Endothelial cell of umbilical vein (primary cell): ENCODE data around the gene ADIPOR2. TPM values are rescaled to one million over a fixed set of nuclear protein-coding genes. Genes with fewer than 3 reads are reported as not detected.

Experiments
- BruUV-seq: library from RNA; stranded (reverse); fragments of 400-500 nt; replicated peaks from 2 replicates; lab custom pipeline; 2021; lab: Mats Ljungman, UMichigan
- CTCF ChIA-PET: fragments of 300-600, 350-600 bp; sonication (Branson Sonifier 250); formaldehyde crosslinking; loops from one replicate; lab custom pipeline; 2021; ENCODE audit warnings: antibody characterized with exemption, inconsistent platforms; lab: Charles Lee
- POLR2A ChIA-PET: fragments of 300-600, 350-600 bp; sonication (Branson Sonifier 250); formaldehyde crosslinking; loops from one replicate; lab custom pipeline; 2021; ENCODE audit warnings: antibody characterized with exemption, inconsistent platforms; lab: Charles Lee
- DNase-seq: peaks from one replicate; pipeline ENCODE4 v3.0.0-alpha.2; 2011; ENCODE audit warnings: low read depth, low spot score
- FAIRE-seq: peaks from 2 replicates; lab custom pipeline; 2011; peaks lifted over from hg19 to GRCh38; lab: Jason Lieb, UNC
- H2AFZ ChIP-seq: 2 replicates; pipeline ENCODE4 v1.6.0; 2012; ENCODE audit warnings: low read depth, low read length, control low read depth, inconsistent platforms
- H3K27ac ChIP-seq: 2 replicates; pipeline ENCODE4 v1.5.1; 2011; ENCODE audit warnings: low read depth, mild to moderate bottlenecking, control low read depth, low read length, moderate library complexity; ENCODE audit not compliant: insufficient read depth
- H3K27me3 ChIP-seq, 2 experiments: 2 replicates each; pipeline versions ENCODE4 v1.6.0 to v1.6.1; 2011; ENCODE audit warnings: low read length in 2 of 2, mixed read lengths in 1 of 2; ENCODE audit not compliant: control insufficient read depth in 2 of 2, insufficient read depth in 2 of 2
- H3K36me3 ChIP-seq, 2 experiments: 2 replicates in 1 of 2; 3 replicates in 1 of 2; pipeline ENCODE4 v1.5.1; 2011; ENCODE audit warnings: low read length in 2 of 2, mild to moderate bottlenecking in 1 of 2, moderate library complexity in 1 of 2; ENCODE audit not compliant: control insufficient read depth in 2 of 2, insufficient read depth in 2 of 2; ENCODE audit errors: extremely low read depth in 1 of 2
- H3K4me1 ChIP-seq: 3 replicates; pipeline ENCODE4 v1.5.1; 2011; ENCODE audit warnings: mild to moderate bottlenecking, low read length; ENCODE audit not compliant: control insufficient read depth, insufficient read depth; ENCODE audit errors: extremely low read depth
- H3K4me2 ChIP-seq: 2 replicates; pipeline ENCODE4 v1.6.1; 2011; ENCODE audit warnings: low read length, control low read depth, mixed read lengths; ENCODE audit not compliant: insufficient read depth
- H3K4me3 ChIP-seq, 3 experiments: fragments of 200-600 bp in 1 of 3; sonication (generic), shearing (Covaris generic) in 1 of 3; replicated peaks in 1 of 3; 2 replicates each; pipeline ENCODE4 v1.5.1; 2011 to 2016; ENCODE audit warnings: control low read depth in 3 of 3, low read length in 3 of 3, mild to moderate bottlenecking in 2 of 3, inconsistent platforms in 1 of 3, low read depth in 1 of 3, moderate library complexity in 1 of 3; ENCODE audit not compliant: insufficient read depth in 1 of 3
- H3K79me2 ChIP-seq: 2 replicates; pipeline ENCODE4 v1.6.0; 2012; ENCODE audit warnings: low read length, inconsistent platforms; ENCODE audit not compliant: control insufficient read depth, insufficient read depth
- H3K9ac ChIP-seq: replicated peaks from 2 replicates; pipeline ENCODE3; 2011; ENCODE audit warnings: low read length, control low read depth; ENCODE audit not compliant: insufficient read depth; ENCODE audit errors: extremely low read depth
- H3K9me1 ChIP-seq: replicated peaks from 3 replicates; pipeline ENCODE4 v1.6.0; 2011; ENCODE audit warnings: mild to moderate bottlenecking, low read length; ENCODE audit not compliant: control insufficient read depth, insufficient read depth; ENCODE audit errors: extremely low read depth
- H3K9me3 ChIP-seq: replicated peaks from 2 replicates; pipeline ENCODE4 v1.5.1; 2012; ENCODE audit warnings: low read length, inconsistent platforms; ENCODE audit not compliant: control insufficient read depth, insufficient read depth
- H4K20me1 ChIP-seq: replicated peaks from 2 replicates; pipeline ENCODE3; 2011; ENCODE audit warnings: mild to moderate bottlenecking, low read length; ENCODE audit not compliant: control insufficient read depth, insufficient read depth; ENCODE audit errors: extremely low read depth
- CTCF ChIP-seq, 2 donors: IDR thresholded peaks; 1 replicate in 1 of 2; 2 replicates in 1 of 2; pipeline ENCODE4 v1.5.1; 2011; ENCODE audit warnings: low read length in 2 of 2, mild to moderate bottlenecking in 2 of 2, moderate library complexity in 2 of 2, control low read depth in 1 of 2, inconsistent platforms in 1 of 2, low read depth in 1 of 2; ENCODE audit not compliant: insufficient read depth in 1 of 2; ENCODE audit errors: extremely low read depth in 1 of 2
- EZH2 ChIP-seq: IDR thresholded peaks from 2 replicates; pipeline ENCODE4 v1.6.1; 2012; ENCODE audit warnings: borderline replicate concordance, low read depth, mild to moderate bottlenecking, moderate library complexity, low read length, inconsistent platforms; ENCODE audit not compliant: severe bottlenecking
- FOS ChIP-seq: IDR thresholded peaks from 2 replicates; pipeline ENCODE4 v1.6.1; 2011; ENCODE audit warnings: mild to moderate bottlenecking, low read length, moderate library complexity, borderline replicate concordance; ENCODE audit not compliant: insufficient read depth
- GATA2 ChIP-seq: IDR thresholded peaks from 2 replicates; pipeline ENCODE4 v1.7.0; 2011; ENCODE audit warnings: low read depth, mild to moderate bottlenecking, moderate library complexity, mixed read lengths, low read length; ENCODE audit not compliant: insufficient read length, insufficient read depth
- JUN ChIP-seq: IDR thresholded peaks from 2 replicates; pipeline ENCODE4 v1.6.1; 2011; ENCODE audit warnings: borderline replicate concordance, low read depth; ENCODE audit not compliant: insufficient read length, insufficient read depth
- MAX ChIP-seq: IDR thresholded peaks from 2 replicates; pipeline ENCODE4 v1.6.1; 2011; ENCODE audit not compliant: insufficient read depth, insufficient read length
- MYC ChIP-seq: IDR thresholded peaks from one replicate; pipeline ENCODE4 v1.6.1; 2011; ENCODE audit warnings: mild to moderate bottlenecking, low read depth, low read length
- POLR2A ChIP-seq: IDR thresholded peaks from 2 replicates; pipeline ENCODE4 v1.6.1; 2012; ENCODE audit warnings: low read depth, mild to moderate bottlenecking, control low read depth, low read length
- POLR2AphosphoS5 ChIP-seq: IDR thresholded peaks from 2 replicates; pipeline ENCODE4 v1.6.1; 2012; ENCODE audit warnings: low read depth, mild to moderate bottlenecking, control low read depth, low read length, moderate library complexity; ENCODE audit not compliant: insufficient read depth
- dilution Hi-C: fragments of 300-500 bp; cut with MboI; formaldehyde crosslinking; loops from one replicate; pipeline ENCODE4 v1.15.0; 2019; ENCODE audit warnings: low sequenced_read_pairs; ENCODE audit not compliant: extremely low pct_ligation_motif_present
- intact Hi-C: fragments of 100-400 bp; cut with micrococcal nuclease; formaldehyde crosslinking; loops from one replicate; pipeline ENCODE4 v1.10.0; 2022
- polyA plus RNA-seq, 4 experiments: library from polyadenylated mRNA; depleted of rRNA in 3 of 4; stranded (reverse) in 3 of 4; unstranded in 1 of 4; fragments of >200 nt; gene quantifications; 2 replicates each; pipeline versions ENCODE4 v1.2.1 to v1.2.3, GENCODE V29; 2011 to 2012; ENCODE audit warnings: missing spikeins in 1 of 4
- total RNA-seq: library from RNA; stranded (reverse); gene quantifications from 2 replicates; pipeline ENCODE4 v1.2.3, GENCODE V29; 2021

Gene ADIPOR2
- total and polyA plus RNA-seq, 2 donors (not counting 3 experiments of a cell fraction or from before 2014, with no cell fraction given): 22.5 to 57.3 TPM

GRCh38 chr12:1642513-1642912 is 48.4 kb upstream of the ADIPOR2 start:
- ChIA-PET POLR2A (no interaction called here), CTCF (interaction anchor here (2.7 to 4.2 kb wide), 3 partner anchors 8 to 149 kb away, joined by 21 to 42 read pairs (median 32); no protein-coding TSS in a partner anchor)
- dilution Hi-C loops (loop anchor here (25.0 kb wide), 1 partner anchor 295 kb away; no protein-coding TSS in a partner anchor), intact Hi-C loops (no loop called here)
- Histone ChIP-seq H3K36me3 (no peaks in the 10 kb centered on the region), H3K79me2 (no peaks in the 10 kb centered on the region), H2AFZ (no peak overlapping the region), H3K9me1 (no peaks in the 10 kb centered on the region), H3K4me1 (no peaks in the 10 kb centered on the region), H3K9me3 (no peaks in the 10 kb centered on the region), H3K4me2 (no peak overlapping the region), H3K27me3 (peaks cover 9 to 12% of the 10 kb centered on the region in 2 experiments), H3K9ac (no peak overlapping the region), H3K4me3 (no peak overlapping the region), H4K20me1 (no peaks in the 10 kb centered on the region), H3K27ac (no peak overlapping the region)
- no peak for TF ChIP-seq FOS
- no peak for TF ChIP-seq POLR2AphosphoS5
- no peak for TF ChIP-seq CTCF (IDR thresholded peaks at IDR 0.05; ENCODE audit: extremely low read depth in 1 of 2, insufficient read depth in 1 of 2, low read depth in 1 of 2, low read length in 2 of 2)
- no peak for TF ChIP-seq MAX
- TF ChIP-seq GATA2: no peak
- TF ChIP-seq JUN: no peak
- no peak for TF ChIP-seq EZH2
- TF ChIP-seq POLR2A: no peak
- no peak for TF ChIP-seq MYC
- DNase-seq (no peak), FAIRE-seq (no peak)
- BruUV-seq: no TSS peak
